Neural cell (in vitro differentiated cells): ENCODE data around the gene RNGTT.

Experiments
- TF ChIP-seq, protein P1 (sequence below): fragments of 450-650 bp; IDR thresholded peaks from 2 replicates; pipeline ENCODE4 v1.5.1; 2014; ENCODE audit warnings: antibody characterized with exemption, mild to moderate bottlenecking, moderate library complexity; ENCODE audit not compliant: poor library complexity, severe bottlenecking
- TF ChIP-seq, protein P2 (sequence below): IDR thresholded peaks from 2 replicates; pipeline ENCODE4 v1.6.1; 2012; ENCODE audit warnings: borderline replicate concordance

DNA sequence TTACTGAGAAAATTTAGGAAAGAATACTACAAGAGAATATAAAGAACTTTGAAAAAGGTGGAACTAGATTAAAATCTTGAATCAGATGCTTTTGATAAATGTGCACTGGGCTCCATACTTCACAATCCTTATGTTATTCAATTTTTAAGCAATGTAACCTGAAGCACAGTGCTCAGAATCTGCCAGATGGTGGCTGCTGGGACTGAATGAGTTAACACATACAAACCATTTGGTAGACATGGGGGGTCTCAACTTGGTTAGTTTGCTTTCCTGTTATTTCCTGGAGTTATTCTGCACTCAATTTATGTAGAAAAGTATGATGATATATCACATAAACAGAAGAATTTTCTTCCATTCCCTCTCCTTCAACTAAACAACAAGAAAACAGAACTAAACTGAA, 326.5 kb downstream of the RNGTT start:
- TF ChIP-seq, protein P1, sequence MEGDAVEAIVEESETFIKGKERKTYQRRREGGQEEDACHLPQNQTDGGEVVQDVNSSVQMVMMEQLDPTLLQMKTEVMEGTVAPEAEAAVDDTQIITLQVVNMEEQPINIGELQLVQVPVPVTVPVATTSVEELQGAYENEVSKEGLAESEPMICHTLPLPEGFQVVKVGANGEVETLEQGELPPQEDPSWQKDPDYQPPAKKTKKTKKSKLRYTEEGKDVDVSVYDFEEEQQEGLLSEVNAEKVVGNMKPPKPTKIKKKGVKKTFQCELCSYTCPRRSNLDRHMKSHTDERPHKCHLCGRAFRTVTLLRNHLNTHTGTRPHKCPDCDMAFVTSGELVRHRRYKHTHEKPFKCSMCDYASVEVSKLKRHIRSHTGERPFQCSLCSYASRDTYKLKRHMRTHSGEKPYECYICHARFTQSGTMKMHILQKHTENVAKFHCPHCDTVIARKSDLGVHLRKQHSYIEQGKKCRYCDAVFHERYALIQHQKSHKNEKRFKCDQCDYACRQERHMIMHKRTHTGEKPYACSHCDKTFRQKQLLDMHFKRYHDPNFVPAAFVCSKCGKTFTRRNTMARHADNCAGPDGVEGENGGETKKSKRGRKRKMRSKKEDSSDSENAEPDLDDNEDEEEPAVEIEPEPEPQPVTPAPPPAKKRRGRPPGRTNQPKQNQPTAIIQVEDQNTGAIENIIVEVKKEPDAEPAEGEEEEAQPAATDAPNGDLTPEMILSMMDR, result no peak
- TF ChIP-seq, protein P2, sequence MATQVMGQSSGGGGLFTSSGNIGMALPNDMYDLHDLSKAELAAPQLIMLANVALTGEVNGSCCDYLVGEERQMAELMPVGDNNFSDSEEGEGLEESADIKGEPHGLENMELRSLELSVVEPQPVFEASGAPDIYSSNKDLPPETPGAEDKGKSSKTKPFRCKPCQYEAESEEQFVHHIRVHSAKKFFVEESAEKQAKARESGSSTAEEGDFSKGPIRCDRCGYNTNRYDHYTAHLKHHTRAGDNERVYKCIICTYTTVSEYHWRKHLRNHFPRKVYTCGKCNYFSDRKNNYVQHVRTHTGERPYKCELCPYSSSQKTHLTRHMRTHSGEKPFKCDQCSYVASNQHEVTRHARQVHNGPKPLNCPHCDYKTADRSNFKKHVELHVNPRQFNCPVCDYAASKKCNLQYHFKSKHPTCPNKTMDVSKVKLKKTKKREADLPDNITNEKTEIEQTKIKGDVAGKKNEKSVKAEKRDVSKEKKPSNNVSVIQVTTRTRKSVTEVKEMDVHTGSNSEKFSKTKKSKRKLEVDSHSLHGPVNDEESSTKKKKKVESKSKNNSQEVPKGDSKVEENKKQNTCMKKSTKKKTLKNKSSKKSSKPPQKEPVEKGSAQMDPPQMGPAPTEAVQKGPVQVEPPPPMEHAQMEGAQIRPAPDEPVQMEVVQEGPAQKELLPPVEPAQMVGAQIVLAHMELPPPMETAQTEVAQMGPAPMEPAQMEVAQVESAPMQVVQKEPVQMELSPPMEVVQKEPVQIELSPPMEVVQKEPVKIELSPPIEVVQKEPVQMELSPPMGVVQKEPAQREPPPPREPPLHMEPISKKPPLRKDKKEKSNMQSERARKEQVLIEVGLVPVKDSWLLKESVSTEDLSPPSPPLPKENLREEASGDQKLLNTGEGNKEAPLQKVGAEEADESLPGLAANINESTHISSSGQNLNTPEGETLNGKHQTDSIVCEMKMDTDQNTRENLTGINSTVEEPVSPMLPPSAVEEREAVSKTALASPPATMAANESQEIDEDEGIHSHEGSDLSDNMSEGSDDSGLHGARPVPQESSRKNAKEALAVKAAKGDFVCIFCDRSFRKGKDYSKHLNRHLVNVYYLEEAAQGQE, result no peak
